Stimulated activated CD4-positive, alpha-beta T cell treated with anti-CD3 and anti-CD28 coated beads, TNF-alpha, amount 100 ng/mL, for 48 hours (primary cell): ENCODE data around the gene FBXO11.
"Not testable (repeated sequence)": the region's sequence is repeated elsewhere in the genome, so short reads cannot be mapped to it uniquely, and the experiment has no call there.

ENCODE experiments used
- DNase-seq, 3 donors: peaks; one replicate each; pipeline ENCODE4 v3.0.0-alpha.2; 2020; ENCODE audit warnings: low read depth in 3 of 3

Gene FBXO11

GRCh38 chr2:47897883-47898731 is 8.2 kb downstream of the FBXO11 start:
- DNase-seq = no peak

GRCh38 chr2:47897191-47897882 is 9.0 kb downstream of the FBXO11 start:
- DNase-seq = not testable (repeated sequence)

GRCh38 chr2:47896450-47896968 is 9.8 kb downstream of the FBXO11 start:
- DNase-seq = no peak

GRCh38 chr2:47893771-47894170 is 12.5 kb downstream of the FBXO11 start:
- no peak for DNase-seq

- DNase-seq = no peak
Observed at GRCh38 chr2:47892338-47892730, 14.0 kb downstream of the FBXO11 start.

- DNase-seq = no peak
Observed at GRCh38 chr2:47891369-47892337, 14.6 kb downstream of the FBXO11 start.

- DNase-seq = no peak
Observed at GRCh38 chr2:47890711-47891368, 15.5 kb downstream of the FBXO11 start.

- DNase-seq = no peak
Observed at GRCh38 chr2:47888581-47889280, 17.6 kb downstream of the FBXO11 start.

- no peak for DNase-seq
Observed at GRCh38 chr2:47876912-47877311, 29.4 kb downstream of the FBXO11 start.

- no peak for DNase-seq
Observed at GRCh38 chr2:47872941-47873340, 33.4 kb downstream of the FBXO11 start.

- DNase-seq = no peak
Observed at GRCh38 chr2:47870641-47871540, 35.4 kb downstream of the FBXO11 start.

- no peak for DNase-seq
Observed at GRCh38 chr2:47869859-47870595, 36.3 kb downstream of the FBXO11 start.

GRCh38 chr2:47868611-47869352 is 37.5 kb downstream of the FBXO11 start:
- no peak for DNase-seq

- no peak for DNase-seq
Observed at GRCh38 chr2:47867205-47867604, 39.1 kb downstream of the FBXO11 start.

GRCh38 chr2:47864566-47864965 is 41.7 kb downstream of the FBXO11 start:
- DNase-seq = no peak

- DNase-seq = no peak
Observed at GRCh38 chr2:47862949-47863348, 43.3 kb downstream of the FBXO11 start.

GRCh38 chr2:47853067-47853777 is 53.1 kb downstream of the FBXO11 start:
- not testable (repeated sequence) for DNase-seq
